ENCODE results near the gene KHDC4. TPM values are rescaled to one million over a fixed set of nuclear protein-coding genes. Genes with fewer than 3 reads are reported as not detected.

Gene KHDC4
- total and polyA plus RNA-seq, 9 of the 15 experiments (the other 6 are each of a cell fraction or from before 2014, with no cell fraction given): 12.1 to 185 (median 65.6) TPM

GRCh38 chr1:155934936-155935590 lies 850 bp upstream of the KHDC4 start (continued):
- TF ChIP-seq ZBTB49 (CRISPR knock-in tag; IDR thresholded peaks at IDR 0.05; ENCODE audit: borderline replicate concordance) (0 out of 2 replicates have a peak, but pooled peaks have one; percentile 20), CUX1 (CRISPR knock-in tag; IDR thresholded peaks at IDR 0.05) (0 out of 2 replicates have a peak, but pooled peaks have one; percentile 10), NCOA4 (IDR thresholded peaks at IDR 0.05; ENCODE audit: partially characterized antibody) (no peak), TRIM28 (IDR thresholded peaks at IDR 0.05) (peak; percentile 84; the same call in 1 of the 2 replicates), MLLT1 (IDR thresholded peaks at IDR 0.05) (peak in 1 of 2 experiments; percentile 98; a peak in 2 of 4 replicates), MCM7 (IDR thresholded peaks at IDR 0.05) (no peak), ETV5 (CRISPR knock-in tag; IDR thresholded peaks at IDR 0.05; ENCODE audit: low read depth) (no peak), KLF6 (CRISPR knock-in tag; IDR thresholded peaks at IDR 0.05; ENCODE audit: borderline replicate concordance) (no peak), MAFK (IDR thresholded peaks at IDR 0.05; ENCODE audit: low read length) (no peak), SETDB1 (IDR thresholded peaks at IDR 0.05; ENCODE audit: low read length) (no peak), HLTF (IDR thresholded peaks at IDR 0.05) (peak; percentile 46; the same call in 1 of the 2 replicates), ZNF384 (IDR thresholded peaks at IDR 0.05; ENCODE audit: low read depth, low read length) (peak; percentile 28; the same call in 1 of the 2 replicates), MBD1 (CRISPR knock-in tag; IDR thresholded peaks at IDR 0.05) (0 out of 2 replicates have a peak, but pooled peaks have one; percentile 10), ZNF143 (CRISPR knock-in tag; IDR thresholded peaks at IDR 0.05) (no peak), BCOR (IDR thresholded peaks at IDR 0.05) (peak; percentile 58; the same call in 1 of the 2 replicates), NUFIP1 (IDR thresholded peaks at IDR 0.05; ENCODE audit: partially characterized antibody) (no peak)

Data from K562 (cell line).